Lung (tissue), 12 donors: Measurements from ENCODE around the gene KCNQ2. TPM values are rescaled to one million over a fixed set of nuclear protein-coding genes. Genes with fewer than 3 reads are reported as not detected.
A peak's percentile ranks its signal among the peaks of the same experiment; 100 is the strongest.

Experiments
- ATAC-seq: fragments of 200-7000 bp; cut with Tn5 transposase; one replicate; pipeline ENCODE4 v1.9.1; 2020; ENCODE audit warnings: moderate number of reproducible peaks; ENCODE audit not compliant: insufficient read depth, low FRiP score
- DNase-seq, 3 donors: peaks; one replicate each; pipeline ENCODE4 v3.0.0-alpha.2; 2013 to 2017
- H3K27ac ChIP-seq, 2 donors: one replicate each; pipeline ENCODE4 v1.5.1; 2013; ENCODE audit warnings: mild to moderate bottlenecking in 2 of 2, moderate library complexity in 2 of 2, control low read depth in 1 of 2, inconsistent platforms in 1 of 2, low read depth in 1 of 2, low read length in 1 of 2
- H3K27me3 ChIP-seq, 3 donors: one replicate each; pipeline ENCODE4 v1.5.1; 2013; ENCODE audit warnings: low read length in 2 of 3; ENCODE audit not compliant: control insufficient read depth in 3 of 3, insufficient read depth in 3 of 3
- H3K36me3 ChIP-seq, 4 donors: one replicate each; pipeline ENCODE4 v1.5.1; 2013; ENCODE audit warnings: low read length in 4 of 4, mild to moderate bottlenecking in 1 of 4, moderate library complexity in 1 of 4; ENCODE audit not compliant: control insufficient read depth in 4 of 4, insufficient read depth in 4 of 4
- H3K4me1 ChIP-seq, 5 donors: one replicate each; pipeline ENCODE4 v1.5.1; 2013; ENCODE audit warnings: low read length in 5 of 5, mild to moderate bottlenecking in 2 of 5, moderate library complexity in 1 of 5; ENCODE audit not compliant: control insufficient read depth in 5 of 5, insufficient read depth in 5 of 5
- H3K4me3 ChIP-seq: one replicate; pipeline ENCODE4 v1.5.1; 2013; ENCODE audit warnings: mild to moderate bottlenecking, control low read depth, moderate library complexity
- H3K9ac ChIP-seq, 2 donors: one replicate each; pipeline ENCODE4 v1.5.1; 2013; ENCODE audit warnings: low read length in 2 of 2, control low read depth in 1 of 2; ENCODE audit not compliant: insufficient read depth in 1 of 2
- H3K9me3 ChIP-seq, 4 donors: one replicate each; pipeline ENCODE4 v1.5.1; 2013; ENCODE audit warnings: low read length in 3 of 4, mild to moderate bottlenecking in 1 of 4, moderate library complexity in 1 of 4; ENCODE audit not compliant: control insufficient read depth in 4 of 4, insufficient read depth in 3 of 4
- CTCF ChIP-seq: IDR thresholded peaks from 2 replicates; pipeline ENCODE4 v1.5.1; 2012; ENCODE audit warnings: mild to moderate bottlenecking; ENCODE audit errors: control extremely low read depth, extremely low read depth
- WGBS, 2 donors: extraction: QIAGEN DNeasy Blood & Tissue Kit; methylation state at CpG; one replicate each; pipeline ENCODE4 v1.1.7; 2013; 5-methylcytosine and 5-hydroxymethylcytosine counted together
- polyA plus RNA-seq, 2 donors: library from polyadenylated mRNA; stranded (reverse); fragments of 200-250 nt; gene quantifications; one replicate each; pipeline ENCODE4 v1.2.1, GENCODE V29; 2013
- total RNA-seq, 2 donors: library from RNA; depleted of rRNA in 1 of 2; stranded (reverse); fragments of >200 nt in 1 of 2; gene quantifications; one replicate each; pipeline ENCODE4 v1.2.1, GENCODE V29; 2014 to 2021
- donor health status: control.
- donor health status: control.
- donor health status: Bipolar disorder and iron deficiency.
- donor health status: healthy.
- donor health status: DM: yes; HTN: yes; CAD: no.

The KCNQ2 gene
- total and polyA plus RNA-seq, 4 donors = 0.18 to 6.8 (median 0.28) TPM; not detected in 1

GRCh38 chr20:63469713-63470101 lies 2.7 kb downstream of the KCNQ2 start:
- DNase-seq = no peak
- no peak overlapping the region for H3K4me3 ChIP-seq
- H3K27me3 ChIP-seq = peaks cover 15 to 36% (median 23%) of the 10 kb centered on the region in 3 donors
- no peak for TF ChIP-seq CTCF
- WGBS, 2 donors = 72 to 81% methylated on average over 13 of the region's 13 CpGs
- H3K36me3 ChIP-seq = no peaks in the 10 kb centered on the region
- H3K27ac ChIP-seq = no peak overlapping the region
- no peaks in the 10 kb centered on the region for H3K9me3 ChIP-seq
- no peak overlapping the region for H3K9ac ChIP-seq
- peaks cover 0 to 14% (median 0%) of the 10 kb centered on the region in 5 donors for H3K4me1 ChIP-seq
- no peak for ATAC-seq

DNA sequence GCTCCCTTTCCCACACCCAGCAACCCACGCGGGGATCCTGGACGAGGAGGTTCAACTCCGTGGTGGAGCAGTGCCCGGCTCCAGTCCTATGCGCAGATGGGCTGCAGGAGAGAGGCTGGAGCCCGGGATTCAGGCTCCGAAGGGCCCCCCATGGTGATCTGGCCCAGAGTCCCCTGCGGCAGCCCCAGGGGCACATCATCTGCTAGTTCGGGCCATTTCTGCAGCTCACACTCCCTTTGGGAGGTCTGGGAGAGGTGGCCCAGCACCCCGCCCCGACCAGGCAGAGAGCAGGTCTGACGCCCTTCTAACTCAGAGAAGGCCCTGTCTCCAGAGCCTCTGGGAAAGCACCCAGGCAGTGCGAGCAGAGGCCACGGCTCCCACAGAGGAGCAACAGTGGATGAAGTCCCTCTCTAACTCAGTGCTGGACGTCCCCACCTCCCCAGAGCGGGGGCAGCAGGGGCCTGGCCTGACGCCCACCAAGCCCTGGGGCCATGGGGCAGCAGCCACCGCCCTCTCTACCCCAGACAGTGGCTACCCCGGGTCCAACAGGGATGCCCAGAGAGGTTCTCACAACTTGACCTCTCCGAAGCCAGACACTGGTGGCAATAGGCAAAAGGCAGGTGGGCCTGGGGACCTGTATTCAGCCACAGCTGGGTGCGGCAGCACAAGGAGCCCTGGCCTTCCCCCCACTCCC lies 3.3 kb downstream of the KCNQ2 start:
- Histone ChIP-seq H3K27ac (no peak overlapping the region), H3K9ac (no peak overlapping the region), H3K36me3 (no peaks in the 10 kb centered on the region), H3K9me3 (no peaks in the 10 kb centered on the region), H3K4me3 (no peak overlapping the region), H3K27me3 (peaks cover 11 to 30% (median 24%) of the 10 kb centered on the region in 3 donors), H3K4me1 (peaks cover 0 to 14% (median 0%) of the 10 kb centered on the region in 5 donors)
- DNase-seq = no peak
- no peak for ATAC-seq
- no peak for TF ChIP-seq CTCF
- 70 to 79% methylated on average over 22 of the region's 22 CpGs for WGBS, 2 donors

- Histone ChIP-seq H3K36me3 (no peaks in the 10 kb centered on the region), H3K9me3 (no peaks in the 10 kb centered on the region), H3K4me3 (no peak overlapping the region), H3K4me1 (peaks cover 0 to 14% (median 0%) of the 10 kb centered on the region in 5 donors), H3K9ac (no peak overlapping the region), H3K27ac (no peak overlapping the region), H3K27me3 (peaks cover 4 to 25% (median 24%) of the 10 kb centered on the region in 3 donors)
- ATAC-seq = no peak
- WGBS, 2 donors = 72 to 87% methylated on average over 12 of the region's 12 CpGs
- peak in 1 of 3 donors; percentile 52 for DNase-seq
- TF ChIP-seq CTCF = no peak
These were observed 4.0 kb downstream of the KCNQ2 start for GRCh38 chr20:63468421-63468820.
